ENCODE measurements around the gene PSMA7. TPM values are rescaled to one million over a fixed set of nuclear protein-coding genes. Genes with fewer than 3 reads are reported as not detected.

The PSMA7 gene
- total RNA-seq, 1 experiment from 2014 or later, result 332 TPM

DNA sequence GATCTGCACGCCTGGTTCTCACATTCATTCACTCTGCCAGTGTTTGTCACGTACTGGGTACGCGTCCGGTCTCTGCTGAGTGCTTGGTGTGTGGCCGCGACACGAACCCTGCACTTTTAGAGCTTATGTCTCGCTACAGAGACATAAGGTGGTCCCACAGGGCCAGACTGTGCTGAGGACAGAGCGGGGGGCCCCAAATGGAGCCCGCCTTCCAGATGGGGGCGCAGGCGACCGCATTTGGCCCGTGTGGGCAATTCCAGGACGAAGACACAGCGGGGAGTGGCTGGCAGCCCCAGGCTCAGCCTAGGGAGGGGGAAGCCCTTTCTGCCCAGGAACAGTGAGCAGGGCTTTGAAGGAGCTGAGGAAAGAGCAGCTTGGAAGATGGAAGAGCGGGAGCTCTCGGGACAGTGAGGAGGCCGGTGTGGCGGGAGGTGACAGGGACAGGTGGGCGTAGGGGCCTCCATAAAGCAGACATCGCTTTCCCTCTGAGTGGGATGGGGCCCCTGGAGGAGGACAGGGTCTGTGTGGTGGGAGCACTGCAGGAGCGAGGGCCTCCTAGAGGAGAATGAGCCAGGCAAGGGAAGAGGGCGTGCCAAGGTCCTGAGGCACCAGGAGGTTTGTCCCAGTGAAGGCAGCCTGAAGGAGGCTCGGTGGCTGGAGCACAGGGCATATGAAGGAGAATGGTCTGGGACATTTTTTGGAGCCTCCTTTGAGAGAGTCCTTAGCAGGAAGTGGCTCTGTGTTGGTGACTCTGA is 31.9 kb upstream of the PSMA7 start:
- no peak overlapping the region for H2AFZ ChIP-seq (ENCODE audit: low read length)
- TF ChIP-seq, protein P1, sequence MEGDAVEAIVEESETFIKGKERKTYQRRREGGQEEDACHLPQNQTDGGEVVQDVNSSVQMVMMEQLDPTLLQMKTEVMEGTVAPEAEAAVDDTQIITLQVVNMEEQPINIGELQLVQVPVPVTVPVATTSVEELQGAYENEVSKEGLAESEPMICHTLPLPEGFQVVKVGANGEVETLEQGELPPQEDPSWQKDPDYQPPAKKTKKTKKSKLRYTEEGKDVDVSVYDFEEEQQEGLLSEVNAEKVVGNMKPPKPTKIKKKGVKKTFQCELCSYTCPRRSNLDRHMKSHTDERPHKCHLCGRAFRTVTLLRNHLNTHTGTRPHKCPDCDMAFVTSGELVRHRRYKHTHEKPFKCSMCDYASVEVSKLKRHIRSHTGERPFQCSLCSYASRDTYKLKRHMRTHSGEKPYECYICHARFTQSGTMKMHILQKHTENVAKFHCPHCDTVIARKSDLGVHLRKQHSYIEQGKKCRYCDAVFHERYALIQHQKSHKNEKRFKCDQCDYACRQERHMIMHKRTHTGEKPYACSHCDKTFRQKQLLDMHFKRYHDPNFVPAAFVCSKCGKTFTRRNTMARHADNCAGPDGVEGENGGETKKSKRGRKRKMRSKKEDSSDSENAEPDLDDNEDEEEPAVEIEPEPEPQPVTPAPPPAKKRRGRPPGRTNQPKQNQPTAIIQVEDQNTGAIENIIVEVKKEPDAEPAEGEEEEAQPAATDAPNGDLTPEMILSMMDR (conservative IDR thresholded peaks at IDR 0.05), result no peak
- no peak for DNase-seq
- no peak overlapping the region for H2BK5ac ChIP-seq (ENCODE audit: insufficient read length, low read length)
- no peaks in the 10 kb centered on the region for H4K20me1 ChIP-seq (ENCODE audit: control insufficient read depth, insufficient read depth, insufficient read length)
- no peaks in the 10 kb centered on the region; the same call in 1 of the 2 replicates for H3K27me3 Mint-ChIP-seq (ENCODE audit: low read depth)
- no peaks in the 10 kb centered on the region for H3K23me2 ChIP-seq (ENCODE audit: insufficient read length, low read depth, low read length, poor library complexity, severe bottlenecking)
- no peak overlapping the region for H3K4ac ChIP-seq (ENCODE audit: low read depth, low read length)
- no peaks in the 10 kb centered on the region for H3K27me3 ChIP-seq (ENCODE audit: insufficient read depth, low read length)
- H3K27ac Mint-ChIP-seq, result peak overlapping the region in 1 of 3 experiments; percentile 79; a peak in 2 of 7 replicates
- no peak overlapping the region for H3K4me3 Mint-ChIP-seq
- H3T11ph ChIP-seq (ENCODE audit: low read length), result no peak overlapping the region
- H2BK120ac ChIP-seq (ENCODE audit: low read depth, low read length, poor library complexity, severe bottlenecking), result no peak overlapping the region
- H3K4me2 ChIP-seq (ENCODE audit: insufficient read depth, insufficient read length, low read length), result no peak overlapping the region
- no peak overlapping the region for H2BK15ac ChIP-seq (ENCODE audit: low read depth, low read length)
- no CpG with 5 or more reads among the region's 26 CpGs for WGBS (ENCODE audit: extremely low coverage, insufficient read length, low lambda C conversion rate)
- no peak overlapping the region for H3K56ac ChIP-seq (ENCODE audit: insufficient read length, low read depth, low read length)
- H2BK12ac ChIP-seq (ENCODE audit: insufficient read length, low read depth, low read length), result no peak overlapping the region
- no peak overlapping the region for H3K9ac ChIP-seq (ENCODE audit: extremely low read depth, insufficient read length, low read length)
- no peak overlapping the region for H3K27ac ChIP-seq (ENCODE audit: insufficient read length, low read depth, low read length)
- H4K91ac ChIP-seq (ENCODE audit: insufficient read length, low read depth, low read length), result no peak overlapping the region
- H3K79me2 ChIP-seq (ENCODE audit: insufficient read depth, low read length), result no peaks in the 10 kb centered on the region
- H3K36me3 Mint-ChIP-seq (ENCODE audit: insufficient read depth in 1 of 3, low read depth in 3 of 3), result peaks cover 9 to 36% (median 22%) of the 10 kb centered on the region in 3 experiments
- H3K4me1 ChIP-seq (ENCODE audit: insufficient read depth, low read length), result no peaks in the 10 kb centered on the region
- no peak overlapping the region for H3K23ac ChIP-seq (ENCODE audit: insufficient read length, low read depth, low read length)
- no peak overlapping the region for H2BK20ac ChIP-seq (ENCODE audit: low read depth, low read length, poor library complexity, severe bottlenecking)
- no peaks in the 10 kb centered on the region for H3K79me1 ChIP-seq (ENCODE audit: insufficient read depth, low read depth, low read length, poor library complexity, severe bottlenecking)
- H3K14ac ChIP-seq (ENCODE audit: insufficient read depth, low read length), result no peak overlapping the region
- no peaks in the 10 kb centered on the region for H3K9me3 ChIP-seq (ENCODE audit: control insufficient read depth, low read depth, low read length)
- no peak overlapping the region for H3K18ac ChIP-seq (ENCODE audit: insufficient read length, low read depth, low read length)
- no peak overlapping the region for H4K8ac ChIP-seq (replicated peaks; ENCODE audit: insufficient read length, low read depth, low read length)
- H4K5ac ChIP-seq (ENCODE audit: insufficient read length, low read depth, low read length), result no peak overlapping the region
- no peaks in the 10 kb centered on the region for H3K9me3 Mint-ChIP-seq
- no peaks in the 10 kb centered on the region for H3K4me1 Mint-ChIP-seq
- no peak overlapping the region for H2AK5ac ChIP-seq (ENCODE audit: insufficient read length, low read length)
